CD4-positive, alpha-beta T cell treated with Interleukin-15 for 4 hours (primary cell): Measurements from ENCODE around the gene MYO9A.
"Not testable (repeated sequence)": the region's sequence is repeated elsewhere in the genome, so short reads cannot be mapped to it uniquely, and the experiment has no call there.

Experiments
- DNase-seq: peaks from one replicate; pipeline ENCODE4 v3.0.0-alpha.2; 2020; ENCODE audit warnings: low spot score

MYO9A gene

DNA sequence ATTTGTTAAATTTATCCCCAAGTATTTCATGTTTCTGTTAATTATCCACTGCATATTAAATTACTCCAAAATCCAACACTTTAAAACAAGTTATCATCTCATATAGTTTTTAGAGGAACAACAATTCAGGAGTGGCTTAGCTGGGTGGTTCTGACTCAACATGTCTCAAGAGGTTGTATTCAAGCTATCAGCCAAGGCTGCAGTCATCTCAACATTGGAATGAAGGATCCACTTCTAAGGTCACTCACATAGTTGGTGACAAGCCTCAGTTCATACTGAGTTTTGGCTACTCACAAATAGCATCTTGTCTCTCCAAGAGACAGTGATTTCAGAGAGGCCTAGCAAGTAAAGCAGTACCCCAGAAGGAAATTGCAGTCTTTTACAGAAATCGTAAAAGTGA, 172.9 kb downstream of the MYO9A start:
- no peak for DNase-seq

DNA sequence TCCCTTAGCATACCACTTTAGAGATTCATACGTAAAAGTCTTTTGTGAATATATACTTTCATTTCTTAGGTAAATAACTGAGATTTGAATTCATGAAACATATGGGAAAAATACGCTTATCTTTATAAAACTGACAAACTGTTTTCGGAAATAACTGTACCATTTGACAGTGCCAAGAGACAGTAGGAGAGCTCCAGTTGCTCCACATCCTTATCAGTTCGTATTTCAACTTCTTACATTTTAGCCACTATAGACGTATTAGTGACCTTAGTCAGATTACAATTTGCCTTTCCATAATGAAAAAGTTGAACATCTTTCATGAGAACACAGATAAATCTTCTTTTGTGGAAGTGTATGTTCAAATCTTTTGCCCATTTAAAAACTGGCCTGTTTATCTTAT, 174.1 kb downstream of the MYO9A start:
- DNase-seq: no peak

DNA sequence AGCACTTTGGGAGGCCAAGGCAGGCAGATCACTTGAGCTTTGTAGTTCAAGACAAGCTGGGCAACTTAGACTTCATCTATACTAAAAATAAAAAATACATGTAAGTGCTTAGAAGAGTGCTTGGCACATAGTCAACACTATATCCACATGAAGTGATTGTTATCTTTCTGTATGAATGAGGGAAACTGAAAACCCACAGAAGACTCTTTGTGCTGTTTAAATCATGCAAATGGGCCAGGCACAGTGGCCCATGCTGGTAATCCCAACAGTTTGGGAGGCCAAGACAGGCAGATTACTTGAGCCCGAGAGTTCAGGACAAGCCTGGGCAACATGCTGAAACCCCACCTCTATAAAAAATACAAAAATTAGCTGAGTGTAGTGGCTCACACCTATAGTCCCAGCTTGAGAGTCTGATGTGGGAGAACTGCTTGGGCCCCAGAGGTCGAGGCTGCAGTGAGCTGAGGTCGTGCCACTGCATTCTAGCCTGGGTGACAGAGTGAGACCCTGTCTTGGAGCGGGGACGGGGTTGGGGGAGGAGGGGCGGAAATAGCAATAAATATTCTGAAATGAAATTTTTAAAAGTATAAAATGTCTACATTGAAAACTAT, 177.9 kb downstream of the MYO9A start:
- DNase-seq: no peak

DNA sequence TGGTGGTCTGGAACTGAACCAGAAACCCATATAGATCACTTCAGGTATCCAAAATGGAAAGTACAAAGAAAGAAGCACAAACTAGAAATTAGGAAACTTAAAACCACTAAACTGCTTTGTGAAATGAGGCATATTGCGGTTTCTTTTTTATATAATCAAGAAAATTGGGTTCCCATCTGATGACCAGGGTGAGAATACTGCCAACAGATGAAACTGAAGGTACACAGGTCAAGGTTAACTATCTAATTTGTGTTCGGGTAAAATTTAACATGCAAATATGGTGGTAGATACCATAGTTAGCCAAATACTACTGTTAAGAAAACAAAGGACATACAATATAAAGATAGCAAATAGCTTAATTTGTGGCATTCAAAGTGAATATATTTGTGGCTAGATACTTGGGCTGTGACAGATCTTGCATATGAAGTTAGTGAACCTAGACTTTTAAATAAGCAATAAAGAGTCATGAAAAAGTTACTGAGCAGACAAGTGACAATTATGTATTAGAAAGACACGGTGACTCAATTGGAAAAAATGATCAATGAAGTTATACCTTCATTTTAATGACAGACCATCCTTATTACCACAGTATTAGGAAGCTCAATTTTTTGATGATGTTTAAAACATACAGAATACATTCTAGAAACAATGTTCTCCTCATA, 180.2 kb downstream of the MYO9A start:
- DNase-seq: no peak

DNA sequence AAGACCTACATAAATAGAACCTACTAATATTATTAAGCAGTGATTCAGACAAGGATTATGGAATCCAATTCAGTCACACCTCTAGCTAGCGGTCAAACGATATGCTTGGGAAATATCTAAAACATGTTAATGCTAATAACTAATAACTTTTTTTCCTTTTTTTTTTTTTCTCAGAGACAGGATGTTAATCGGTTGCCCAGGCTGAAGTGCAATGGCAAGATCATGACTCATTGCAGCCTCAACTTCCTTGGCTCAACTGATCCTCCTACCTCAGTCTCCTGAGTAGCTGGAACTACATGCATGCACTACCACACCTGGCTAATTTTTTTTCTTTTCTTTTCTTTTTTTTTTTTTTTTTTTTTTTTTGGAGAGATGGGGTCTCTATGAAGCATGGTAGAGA, 183.5 kb downstream of the MYO9A start:
- DNase-seq: no peak

DNA sequence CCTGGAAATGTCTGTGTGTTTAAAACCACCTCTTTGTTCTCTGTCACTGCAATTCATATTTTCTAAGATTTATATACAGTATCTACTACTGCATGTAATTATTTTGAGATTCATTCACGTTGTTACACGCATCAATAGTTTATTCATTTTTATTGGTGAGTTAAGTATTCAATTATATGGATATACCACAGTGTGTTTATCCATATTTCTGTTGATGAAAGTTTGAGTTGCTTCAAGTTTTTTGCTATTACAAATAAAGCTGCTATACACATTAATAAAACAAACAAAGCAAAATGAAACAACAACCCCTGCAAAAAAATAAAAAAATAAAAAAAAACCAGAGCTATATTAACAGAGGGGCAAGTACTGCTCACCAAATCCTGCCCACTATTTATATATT, 185.3 kb downstream of the MYO9A start:
- DNase-seq: no peak

DNA sequence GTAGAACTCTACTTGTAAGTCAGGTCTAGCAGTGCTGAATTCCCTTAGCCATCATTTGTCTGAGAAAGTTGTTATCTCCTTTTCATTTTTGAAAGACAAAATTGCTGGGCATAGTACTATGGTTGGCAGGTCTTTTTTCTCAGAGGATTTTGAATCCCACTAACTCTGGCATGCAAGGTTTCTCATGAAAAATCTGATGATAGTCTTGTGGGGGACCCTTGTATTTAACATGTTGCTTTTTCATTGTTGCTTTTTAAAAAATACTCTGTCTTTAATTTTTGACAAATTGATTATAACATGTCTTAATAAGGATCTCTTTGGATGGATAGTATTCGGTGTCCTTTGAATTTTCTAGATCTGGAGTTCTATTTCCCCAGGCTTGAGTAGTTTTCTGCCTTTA, 186.7 kb downstream of the MYO9A start:
- no peak for DNase-seq

DNA sequence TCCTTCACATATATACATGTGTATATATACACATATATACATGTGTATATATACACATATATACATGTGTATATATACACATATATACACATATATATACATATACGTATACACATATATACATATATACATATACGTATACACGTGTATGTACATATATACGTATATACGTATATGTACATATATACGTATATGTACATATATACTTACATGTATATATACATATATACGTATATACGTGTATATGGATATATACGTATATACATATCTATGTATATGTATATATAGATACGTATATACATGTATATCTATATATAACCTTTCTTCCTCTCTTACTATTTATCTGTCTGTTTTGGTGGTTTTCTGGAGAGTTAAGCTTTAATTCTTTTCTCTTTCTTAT, 192.8 kb downstream of the MYO9A start:
- DNase-seq: no peak

DNA sequence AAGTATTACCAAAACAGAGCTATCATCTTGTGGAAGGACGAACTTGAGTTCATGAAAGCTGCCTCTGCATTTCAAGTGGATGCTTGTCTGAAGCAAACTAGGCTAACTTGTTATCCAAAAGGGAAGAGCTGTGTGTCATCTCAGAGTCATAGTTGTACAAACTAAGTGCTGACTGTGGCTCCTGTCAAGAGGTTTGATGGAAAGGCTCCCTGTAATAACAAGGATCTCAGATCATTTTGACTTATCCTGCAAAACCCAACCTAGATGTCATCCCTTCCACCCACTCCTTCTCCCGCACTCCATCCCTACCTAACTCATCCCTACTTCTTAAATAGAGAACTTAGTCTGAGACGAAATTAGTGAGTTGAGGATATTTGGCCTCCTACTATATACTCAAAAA, 196.8 kb downstream of the MYO9A start:
- DNase-seq: no peak

DNA sequence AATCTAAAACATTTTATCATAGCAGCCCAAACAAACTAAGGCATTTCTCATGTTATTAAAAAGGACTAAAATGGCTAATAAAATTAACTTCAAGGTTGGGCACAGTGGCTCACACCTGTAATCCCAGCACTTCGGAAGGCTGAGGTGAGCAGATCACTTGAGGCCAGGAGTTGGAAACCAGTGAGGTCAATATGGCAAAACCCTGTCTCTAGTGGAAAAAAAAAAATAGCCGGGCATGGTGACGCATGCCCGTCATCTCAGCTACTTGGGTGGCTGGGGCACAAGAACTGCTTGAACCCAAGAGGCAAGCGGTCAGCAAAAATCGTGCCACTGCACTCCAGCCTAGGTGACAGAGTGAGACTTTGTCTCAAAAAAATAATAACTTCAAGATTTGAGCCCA, 197.4 kb downstream of the MYO9A start:
- no peak for DNase-seq

DNA sequence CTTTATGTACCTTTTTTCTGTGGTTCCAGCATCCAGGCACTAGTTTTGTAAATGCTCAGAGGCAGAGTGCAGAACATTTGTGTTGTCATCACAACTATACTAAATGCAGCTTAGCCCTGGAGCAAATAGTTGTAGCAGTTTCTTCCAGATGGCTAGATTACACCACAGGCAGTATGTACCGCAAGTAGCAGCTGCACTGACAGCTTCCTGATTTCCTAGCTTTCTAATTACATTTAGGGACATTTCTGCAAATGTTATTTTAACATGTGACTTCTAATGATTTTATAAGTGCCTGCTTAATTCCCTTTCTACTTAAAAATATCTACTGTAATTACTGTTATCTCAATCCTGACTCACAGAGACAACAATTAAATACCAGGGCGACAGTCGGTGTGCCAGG, 201.1 kb downstream of the MYO9A start:
- DNase-seq: no peak

DNA sequence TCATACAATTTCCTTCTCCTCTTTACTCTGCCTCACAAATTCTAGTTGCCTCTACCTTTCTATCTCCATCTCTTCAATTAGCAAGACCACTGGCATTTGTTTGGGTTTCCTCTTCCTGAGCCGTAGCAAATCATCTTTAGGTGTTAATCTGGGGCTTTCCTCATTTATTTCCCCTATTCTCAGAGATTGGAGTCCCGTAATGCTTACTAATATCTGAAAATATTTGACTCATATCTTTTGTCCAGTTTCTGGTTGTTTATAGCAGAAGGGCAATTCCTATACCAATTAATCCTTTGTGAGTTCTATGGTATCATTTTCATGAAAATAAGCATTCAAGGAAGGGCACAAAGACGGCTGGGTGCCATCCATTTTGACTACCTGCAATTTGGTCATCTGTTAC, 203.9 kb downstream of the MYO9A start:
- DNase-seq: no peak

DNA sequence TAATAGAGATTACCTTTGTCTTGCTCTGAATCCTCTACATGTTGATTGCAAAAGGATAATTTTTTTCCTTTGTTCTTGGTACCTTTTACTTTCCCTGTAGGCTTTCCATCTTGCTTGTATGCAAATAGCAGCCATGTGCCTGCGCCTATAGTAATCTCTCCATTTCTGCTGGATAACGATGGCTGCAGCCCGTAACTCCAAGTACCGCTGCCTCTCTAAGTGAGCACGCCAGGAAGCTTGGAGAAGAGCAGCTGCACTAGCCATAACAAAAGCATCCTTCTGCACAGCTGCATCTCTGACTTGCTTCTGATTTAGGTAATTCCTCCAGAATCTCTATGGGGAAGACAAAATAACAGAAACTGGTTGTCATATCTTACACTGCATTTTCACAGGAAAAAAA, 218.3 kb downstream of the MYO9A start:
- DNase-seq: no peak

DNA sequence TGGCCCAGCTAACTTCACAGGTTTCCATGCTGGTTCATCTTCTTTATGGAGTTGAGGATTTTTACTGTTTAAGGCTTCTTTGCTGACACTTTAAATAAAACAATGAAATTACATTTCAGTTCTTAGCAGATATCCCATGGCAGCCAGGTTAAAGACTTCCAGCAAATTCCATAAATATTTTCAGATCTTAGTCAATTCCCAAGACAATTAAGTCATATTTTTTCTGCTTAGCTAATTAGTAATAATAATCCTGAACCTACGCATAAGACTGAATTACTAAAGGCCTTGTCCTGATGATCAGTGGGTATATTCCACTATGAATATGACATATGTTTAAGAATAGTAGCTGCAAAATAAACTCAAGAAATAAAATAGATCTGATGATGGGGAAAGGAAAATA, 224.3 kb downstream of the MYO9A start:
- no peak for DNase-seq

DNA sequence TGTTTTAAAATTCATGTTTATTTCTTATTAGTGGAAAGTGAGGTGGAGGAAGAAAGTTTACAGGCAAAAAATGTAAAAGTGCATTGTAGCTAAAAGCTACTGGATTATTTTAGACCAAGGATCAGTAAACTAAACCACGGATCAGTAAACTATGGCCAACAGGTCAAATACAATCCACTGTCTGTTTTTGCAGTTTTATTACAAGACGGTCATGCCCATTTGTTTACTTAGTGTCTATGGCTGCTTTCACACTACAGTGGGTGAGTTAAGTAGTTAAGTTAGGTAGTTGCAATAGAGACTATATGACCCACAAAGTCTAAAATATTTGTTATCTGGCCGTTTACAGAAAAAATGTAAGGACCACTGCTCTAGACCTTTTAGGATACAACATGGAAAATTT, 225.6 kb downstream of the MYO9A start:
- no peak for DNase-seq

DNA sequence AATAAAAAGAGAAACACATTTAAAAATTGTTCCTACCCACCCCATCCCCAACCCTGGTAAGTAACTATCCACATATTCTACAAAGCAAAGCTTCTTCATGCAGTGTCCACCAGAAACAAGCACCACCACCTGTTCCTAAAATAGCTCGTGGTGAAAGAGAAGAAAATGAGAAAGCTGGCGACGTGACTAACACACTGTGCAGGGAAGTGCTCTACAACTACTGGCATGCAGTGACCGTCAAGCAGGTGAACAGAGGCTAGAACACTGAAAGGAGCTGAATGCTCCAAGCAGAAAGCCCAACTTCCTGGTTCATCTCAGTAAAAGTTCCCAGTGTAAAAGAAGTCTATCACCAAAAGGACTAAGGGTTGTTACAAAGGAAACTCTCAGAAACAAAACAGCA, 226.9 kb downstream of the MYO9A start:
- no peak for DNase-seq

DNA sequence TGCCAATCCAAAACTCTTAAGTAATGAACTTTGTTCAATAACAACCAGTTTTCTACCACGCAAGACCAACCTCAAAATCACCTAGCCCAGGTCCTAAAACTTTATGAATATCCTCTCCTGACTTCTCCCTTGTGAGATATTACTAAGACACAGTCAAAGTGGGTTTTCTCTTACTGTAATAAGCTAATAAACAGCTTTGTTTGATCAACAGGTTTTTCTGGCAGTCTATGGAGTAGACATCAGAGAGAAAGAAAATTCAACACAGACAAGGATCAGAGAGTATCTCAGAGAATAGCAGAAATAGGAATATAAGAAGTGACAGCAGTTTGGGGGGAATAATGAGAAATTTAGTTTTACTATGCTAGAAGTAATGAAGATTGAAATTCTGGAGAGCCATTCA, 228.0 kb downstream of the MYO9A start:
- no peak for DNase-seq

DNA sequence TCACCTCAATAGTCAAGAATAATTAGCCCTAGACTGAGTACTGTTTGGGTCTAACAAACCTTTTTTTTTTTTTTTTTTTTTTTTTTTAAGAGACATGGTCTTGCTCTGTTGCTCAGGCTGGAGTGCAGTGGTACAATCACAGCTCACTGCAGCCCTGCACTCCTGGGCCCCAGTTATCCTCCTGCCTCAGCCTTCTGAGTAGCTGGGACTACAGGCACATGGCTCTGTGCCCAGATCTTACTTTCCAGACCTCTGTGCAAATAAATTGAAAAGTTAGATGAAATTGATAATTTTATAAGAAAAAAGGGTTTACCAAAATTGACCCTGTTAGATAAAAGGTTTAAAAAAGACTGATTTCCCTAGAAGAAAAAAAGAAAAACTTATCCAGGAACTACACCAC, 228.6 kb downstream of the MYO9A start:
- no peak for DNase-seq

DNA sequence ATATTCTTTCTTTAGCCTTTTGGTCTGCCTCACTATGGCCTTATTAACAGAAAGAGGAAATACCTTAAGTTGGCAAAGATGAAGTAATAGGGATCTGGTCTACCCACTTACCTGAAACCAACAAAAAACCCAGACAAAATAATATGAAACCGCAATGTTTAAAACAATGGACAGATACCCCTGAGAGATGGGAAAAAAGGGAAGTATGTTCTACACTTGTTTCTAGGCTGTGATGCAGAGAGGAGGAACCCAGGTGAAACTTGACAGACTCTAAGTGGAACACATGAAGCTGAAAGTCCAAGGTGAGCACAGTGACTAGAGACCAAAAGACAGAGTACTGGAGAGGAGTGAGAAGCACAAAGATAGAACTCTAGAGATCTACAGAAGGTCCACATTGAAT, 229.2 kb downstream of the MYO9A start:
- no peak for DNase-seq

DNA sequence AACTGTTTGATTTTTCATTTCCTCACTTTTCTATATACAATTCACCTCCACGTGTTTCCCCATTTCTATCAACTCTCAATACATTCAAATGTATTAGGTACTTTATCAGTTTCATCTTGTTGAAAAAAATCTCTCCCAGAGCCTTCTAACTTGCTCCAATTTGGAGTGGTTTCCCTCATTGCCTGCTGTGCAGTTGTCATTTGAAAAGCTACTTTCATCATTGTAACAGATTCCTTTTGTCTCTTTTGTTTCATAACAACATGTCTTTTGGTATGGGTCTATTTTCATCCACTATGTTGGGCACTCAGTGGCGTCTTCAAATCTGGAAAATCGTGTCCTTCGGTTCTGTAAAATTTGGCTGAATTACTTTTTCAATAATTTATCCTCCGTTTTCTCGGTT, 232.6 kb downstream of the MYO9A start:
- DNase-seq: no peak

DNA sequence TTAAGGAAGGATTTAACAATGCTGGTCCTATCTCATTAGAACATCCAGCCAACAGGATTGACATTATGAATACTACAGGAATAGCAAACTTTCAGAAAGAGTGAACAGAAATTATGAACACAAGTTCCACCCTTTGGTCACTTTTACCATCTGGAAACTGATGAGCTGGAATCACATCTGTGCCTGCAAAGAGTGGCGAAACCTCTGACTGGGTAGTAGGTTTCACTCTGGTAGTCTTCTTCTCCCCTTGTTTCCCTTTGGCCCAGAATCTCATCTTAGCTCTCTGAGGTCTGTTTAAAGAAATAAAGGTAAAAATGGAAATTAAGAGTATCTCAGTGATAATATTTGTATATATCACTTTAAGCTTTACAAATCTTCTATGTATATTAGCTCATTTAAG, 234.5 kb downstream of the MYO9A start:
- DNase-seq: no peak

DNA sequence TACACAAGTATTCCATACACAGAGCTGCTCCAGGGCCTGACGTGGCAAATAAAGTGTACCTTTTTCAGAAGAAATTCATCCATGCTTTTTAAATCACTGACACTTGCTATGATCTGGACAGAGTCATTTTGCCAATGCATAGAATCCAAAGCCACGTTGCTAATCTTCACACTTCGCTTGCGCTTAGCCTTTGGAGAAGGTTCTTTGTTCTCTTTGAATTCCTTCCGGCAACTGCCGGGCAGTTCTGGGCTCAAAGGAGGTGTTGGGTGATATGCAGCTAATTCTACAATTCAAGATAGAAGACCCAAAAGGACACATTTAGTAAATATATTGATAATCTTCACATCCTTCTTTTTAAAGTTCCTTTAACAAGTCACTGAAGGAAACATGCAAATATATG, 237.7 kb downstream of the MYO9A start:
- no peak for DNase-seq

DNA sequence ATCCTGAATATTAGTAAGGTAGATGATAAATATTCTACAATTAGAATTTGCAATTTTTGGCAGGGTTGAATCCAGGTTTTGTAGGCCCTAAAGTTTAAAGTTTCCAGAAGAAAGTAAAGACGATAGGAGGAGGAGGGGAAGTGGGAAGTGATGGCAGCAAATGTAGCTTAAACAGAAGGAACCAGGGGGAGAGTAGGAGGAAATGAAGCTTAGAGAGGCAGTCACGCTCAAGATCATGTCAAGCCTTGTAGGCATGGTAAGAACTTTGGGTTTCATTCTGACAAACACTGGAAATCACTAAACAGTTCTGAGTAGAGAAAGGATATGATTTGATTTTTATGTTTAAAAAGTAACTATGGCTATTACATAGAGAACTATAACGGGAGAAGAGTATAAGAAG, 243.7 kb downstream of the MYO9A start:
- no peak for DNase-seq

DNA sequence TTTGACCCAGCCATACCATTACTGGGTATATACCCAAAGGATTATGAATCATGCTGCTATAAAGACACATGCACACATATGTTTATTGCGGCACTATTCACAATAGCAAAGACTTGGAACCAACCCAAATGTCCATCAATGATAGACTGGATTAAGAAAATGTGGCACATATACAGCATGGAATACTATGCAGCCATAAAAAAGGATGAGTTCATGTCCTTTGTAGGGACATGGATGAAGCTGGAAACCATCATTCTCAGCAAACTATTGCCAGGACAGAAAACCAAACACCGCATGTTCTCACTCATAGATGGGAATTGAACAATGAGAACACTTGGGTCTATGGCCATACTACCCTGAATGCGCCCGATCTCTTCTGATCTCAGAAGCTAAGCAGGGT, 259.7 kb downstream of the MYO9A start:
- DNase-seq: not testable (repeated sequence)

DNA sequence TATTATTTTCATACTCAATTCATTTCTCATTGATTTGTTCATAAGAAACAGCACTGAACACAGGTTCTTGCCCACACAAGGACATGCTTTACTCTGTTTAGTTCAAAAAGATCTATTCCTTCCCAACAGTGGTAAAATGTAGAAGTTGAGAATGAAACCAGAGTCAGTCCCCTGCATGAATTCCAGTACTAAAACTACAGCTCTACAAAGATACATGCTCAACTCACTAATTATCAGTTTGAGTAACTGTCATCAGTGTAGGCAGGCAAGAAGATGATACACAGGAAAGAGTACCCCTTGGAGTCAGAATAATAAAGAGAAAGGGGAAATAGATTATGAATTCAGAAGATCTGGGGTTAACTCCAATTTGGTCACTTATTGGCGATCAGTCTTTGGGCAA, 264.4 kb downstream of the MYO9A start:
- DNase-seq: no peak
